ENCODE results near the gene C1R.

Gene C1R

GRCh38 chr12:7113389-7113871 is 21.2 kb upstream of the C1R start:
- Histone ChIP-seq H3K4me2 (peak overlapping the region; percentile 56), H2AFZ (ENCODE audit: low read depth) (peak overlapping the region; percentile 18; the same call in 1 of the 2 replicates), H4K20me1 (ENCODE audit: insufficient read depth) (no peaks in the 10 kb centered on the region), H3K4me3 (IDR thresholded peaks at IDR 0.05; ENCODE audit: insufficient read depth, low read depth, low read length) (no peak overlapping the region), H3K27me3 (ENCODE audit: insufficient read depth, low read depth) (no peaks in the 10 kb centered on the region), H3K36me3 (ENCODE audit: insufficient read depth) (no peaks in the 10 kb centered on the region), H3K79me2 (ENCODE audit: insufficient read depth, low read depth) (no peaks in the 10 kb centered on the region), H3K9ac (no peak overlapping the region), H3K27ac (no peak overlapping the region), H3K4me1 (ENCODE audit: low read depth, poor library complexity, severe bottlenecking) (peaks cover 13% of the 10 kb centered on the region)
- peak; percentile 86 for TF ChIP-seq CTCF (conservative IDR thresholded peaks at IDR 0.05; ENCODE audit: low read depth, low read length)

GRCh38 chr12:7112041-7112440 is 19.8 kb upstream of the C1R start:
- no peak overlapping the region for H3K4me3 ChIP-seq (IDR thresholded peaks at IDR 0.05; ENCODE audit: insufficient read depth, low read depth, low read length)
- no peak for TF ChIP-seq CTCF (conservative IDR thresholded peaks at IDR 0.05; ENCODE audit: low read depth, low read length)
- H3K79me2 ChIP-seq (ENCODE audit: insufficient read depth, low read depth) = 0 out of 2 replicates have a peak, but pooled peaks cover 2% of the 10 kb centered on the region
- no peaks in the 10 kb centered on the region for H4K20me1 ChIP-seq (ENCODE audit: insufficient read depth)
- H2AFZ ChIP-seq (ENCODE audit: low read depth) = no peak overlapping the region
- no peaks in the 10 kb centered on the region for H3K27me3 ChIP-seq (ENCODE audit: insufficient read depth, low read depth)
- peaks cover 14% of the 10 kb centered on the region for H3K4me1 ChIP-seq (ENCODE audit: low read depth, poor library complexity, severe bottlenecking)
- H3K27ac ChIP-seq = no peak overlapping the region
- no peak overlapping the region for H3K9ac ChIP-seq
- H3K36me3 ChIP-seq (ENCODE audit: insufficient read depth) = no peaks in the 10 kb centered on the region
- no peak overlapping the region for H3K4me2 ChIP-seq

- Histone ChIP-seq H3K4me2 (no peak overlapping the region), H3K4me3 (IDR thresholded peaks at IDR 0.05; ENCODE audit: insufficient read depth, low read depth, low read length) (no peak overlapping the region), H3K27ac (no peak overlapping the region), H3K36me3 (ENCODE audit: insufficient read depth) (no peaks in the 10 kb centered on the region), H3K79me2 (ENCODE audit: insufficient read depth, low read depth) (0 out of 2 replicates have a peak, but pooled peaks cover 4% of the 10 kb centered on the region), H3K4me1 (ENCODE audit: low read depth, poor library complexity, severe bottlenecking) (peaks cover 18% of the 10 kb centered on the region), H2AFZ (ENCODE audit: low read depth) (no peak overlapping the region), H4K20me1 (ENCODE audit: insufficient read depth) (no peaks in the 10 kb centered on the region), H3K9ac (no peak overlapping the region), H3K27me3 (ENCODE audit: insufficient read depth, low read depth) (no peaks in the 10 kb centered on the region)
- no peak for TF ChIP-seq CTCF (conservative IDR thresholded peaks at IDR 0.05; ENCODE audit: low read depth, low read length)
Observed at GRCh38 chr12:7110661-7111060, 18.4 kb upstream of the C1R start.

- Histone ChIP-seq H4K20me1 (ENCODE audit: insufficient read depth) (no peaks in the 10 kb centered on the region), H2AFZ (ENCODE audit: low read depth) (no peak overlapping the region), H3K4me3 (IDR thresholded peaks at IDR 0.05; ENCODE audit: insufficient read depth, low read depth, low read length) (no peak overlapping the region), H3K79me2 (ENCODE audit: insufficient read depth, low read depth) (0 out of 2 replicates have a peak, but pooled peaks cover 4% of the 10 kb centered on the region), H3K4me2 (peak overlapping the region; percentile 45), H3K9ac (no peak overlapping the region), H3K4me1 (ENCODE audit: low read depth, poor library complexity, severe bottlenecking) (peaks cover 18% of the 10 kb centered on the region), H3K27me3 (ENCODE audit: insufficient read depth, low read depth) (no peaks in the 10 kb centered on the region), H3K36me3 (ENCODE audit: insufficient read depth) (no peaks in the 10 kb centered on the region), H3K27ac (no peak overlapping the region)
- no peak for TF ChIP-seq CTCF (conservative IDR thresholded peaks at IDR 0.05; ENCODE audit: low read depth, low read length)
Observed at GRCh38 chr12:7109572-7109920, 17.3 kb upstream of the C1R start.

Data from KMS-11 (cell line).